Measurements from ENCODE around the gene NCOA7.

GRCh38 chr6:125749865-125750691 is 40.7 kb upstream of the NCOA7 start:
- TF ChIP-seq CTCF (IDR thresholded peaks at IDR 0.05) (no peak), POLR2A (IDR thresholded peaks at IDR 0.05) (no peak)

Measured in thyroid gland (tissue), 4 donors.